DMS53 (cell line): Measurements from ENCODE around the gene SPTLC3.

Experiments
- DNase-seq: peaks from one replicate; lab custom pipeline; 2025; lab: John Stamatoyannopoulos, UW

SPTLC3 gene

GRCh38 chr20:13031751-13032150 is 23.0 kb downstream of the SPTLC3 start:
- no peak for DNase-seq

- DNase-seq, result peak; percentile 34
Observed at GRCh38 chr20:13034115-13034514, 25.3 kb downstream of the SPTLC3 start.

GRCh38 chr20:13034936-13035335 is 26.2 kb downstream of the SPTLC3 start:
- no peak for DNase-seq

DNA sequence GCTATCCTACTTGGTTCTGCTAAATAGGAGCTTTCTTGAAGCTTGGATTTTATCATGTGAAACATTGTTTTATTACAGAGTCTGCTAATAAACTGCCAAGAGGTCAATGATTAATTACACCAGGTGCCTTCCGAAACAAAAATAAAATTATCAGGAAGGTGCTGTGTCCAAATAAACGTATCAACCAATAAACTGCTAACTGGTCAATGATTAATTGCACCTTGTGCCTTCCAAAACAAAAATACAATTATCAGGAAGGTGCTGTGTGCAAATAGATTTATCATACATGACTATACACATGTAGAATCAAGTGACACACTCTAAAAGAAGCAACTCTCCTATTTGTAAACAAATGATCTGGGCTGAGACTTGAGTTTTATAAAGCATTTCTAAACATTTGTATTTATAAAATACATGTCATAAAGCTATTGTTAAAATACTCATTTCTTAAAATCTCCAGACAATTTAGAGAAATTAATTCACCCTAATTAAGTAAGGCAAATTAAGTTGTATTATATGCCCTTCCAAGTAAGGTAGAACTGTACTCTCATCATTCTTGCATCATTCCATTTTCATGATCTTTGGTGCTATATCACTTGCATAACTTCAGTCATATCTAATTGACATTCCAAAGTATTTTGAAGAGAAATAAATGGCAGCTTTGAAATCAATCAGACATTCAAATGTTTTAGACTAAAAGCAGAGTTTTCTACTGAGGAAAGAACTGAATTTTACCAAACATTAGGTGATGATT is 26.8 kb downstream of the SPTLC3 start:
- no peak for DNase-seq

- no peak for DNase-seq
Observed at GRCh38 chr20:13037727-13038126, 29.0 kb downstream of the SPTLC3 start.

- DNase-seq, result no peak
Observed at GRCh38 chr20:13041574-13042457, 33.0 kb downstream of the SPTLC3 start.

GRCh38 chr20:13042458-13042794 is 33.7 kb downstream of the SPTLC3 start:
- DNase-seq, result no peak

- peak; percentile 15 for DNase-seq
Observed at GRCh38 chr20:13046409-13046808, 37.6 kb downstream of the SPTLC3 start.

- DNase-seq, result no peak
Observed at GRCh38 chr20:13054011-13054410, 45.2 kb downstream of the SPTLC3 start.

- DNase-seq, result no peak
Observed at GRCh38 chr20:13058666-13059389, 50.1 kb downstream of the SPTLC3 start.

DNA sequence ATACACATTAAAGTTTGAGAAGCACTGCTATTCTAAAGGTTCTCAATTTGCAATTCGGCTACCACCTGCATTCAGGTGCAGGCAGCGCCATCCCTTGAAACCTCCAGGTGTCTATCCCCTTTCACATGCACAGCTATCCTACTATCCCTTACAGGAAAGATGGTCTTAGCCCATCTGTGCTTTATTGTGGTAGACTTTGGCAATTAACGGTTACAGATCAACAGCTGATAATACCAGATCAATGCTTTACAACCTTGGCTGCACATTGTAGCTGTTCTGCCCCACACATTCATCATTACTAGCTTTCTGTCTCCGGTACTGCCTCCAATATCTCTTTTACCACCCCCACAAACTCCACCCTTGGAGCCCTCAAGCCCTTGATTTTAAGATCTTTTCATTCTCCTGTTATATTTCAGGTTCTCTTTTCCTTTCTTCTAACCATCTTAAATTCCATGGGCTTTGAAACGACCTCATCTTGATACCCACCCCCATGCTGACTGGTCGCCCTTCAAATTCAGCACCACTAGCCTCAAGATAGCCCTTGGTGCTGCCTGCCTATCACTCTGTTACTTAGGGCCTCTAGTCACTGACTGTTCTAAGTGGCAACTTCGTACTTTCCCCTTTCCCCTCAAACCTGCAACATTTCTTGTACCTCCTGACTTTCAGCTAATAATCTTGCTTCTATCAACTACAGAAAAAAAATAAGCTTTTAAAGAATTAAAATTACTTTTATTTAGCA is 50.8 kb downstream of the SPTLC3 start:
- DNase-seq, result no peak

DNA sequence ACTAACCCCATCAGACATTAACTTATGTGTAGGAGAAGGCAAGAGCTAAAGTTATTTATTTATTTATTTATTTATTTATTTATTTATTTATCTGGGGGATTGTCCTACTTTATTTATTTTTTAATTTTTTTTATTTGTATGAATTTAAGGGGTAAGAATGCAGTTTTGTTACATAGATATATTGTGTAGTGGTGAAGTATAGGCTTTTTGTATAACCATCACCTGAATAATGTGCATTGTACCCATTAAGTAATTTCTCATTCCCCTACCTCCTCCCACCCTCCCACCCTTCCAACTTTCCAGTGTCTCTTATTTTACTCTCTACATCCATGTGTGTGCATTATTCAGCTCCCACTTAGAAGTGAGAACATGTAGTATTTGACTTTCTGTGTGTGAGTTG is 51.6 kb downstream of the SPTLC3 start:
- DNase-seq, result no peak

DNA sequence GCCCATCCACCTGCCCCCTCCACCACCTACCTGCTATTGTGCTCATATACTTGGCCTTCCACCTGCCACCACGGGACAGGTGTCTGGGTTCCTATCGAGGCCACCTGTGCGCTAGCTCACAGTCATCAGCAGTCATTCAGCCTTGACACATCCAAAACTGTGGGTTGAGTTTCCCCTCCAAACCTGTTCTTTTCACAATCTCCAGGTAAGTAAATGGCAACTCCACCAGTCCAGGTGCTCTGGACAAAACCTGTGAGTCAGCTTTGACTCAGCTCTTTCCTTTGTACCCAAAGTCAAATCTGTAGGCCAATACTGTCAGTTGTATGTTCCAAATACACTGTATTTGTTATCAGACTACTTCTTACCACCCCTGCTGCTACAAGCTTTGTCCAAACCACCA is 52.6 kb downstream of the SPTLC3 start:
- peak; percentile 96 for DNase-seq

- no peak for DNase-seq
Observed at GRCh38 chr20:13062789-13063188, 54.0 kb downstream of the SPTLC3 start.

- no peak for DNase-seq
Observed at GRCh38 chr20:13068336-13068735, 59.6 kb downstream of the SPTLC3 start.

GRCh38 chr20:13081877-13082276 is 73.1 kb downstream of the SPTLC3 start:
- no peak for DNase-seq

DNA sequence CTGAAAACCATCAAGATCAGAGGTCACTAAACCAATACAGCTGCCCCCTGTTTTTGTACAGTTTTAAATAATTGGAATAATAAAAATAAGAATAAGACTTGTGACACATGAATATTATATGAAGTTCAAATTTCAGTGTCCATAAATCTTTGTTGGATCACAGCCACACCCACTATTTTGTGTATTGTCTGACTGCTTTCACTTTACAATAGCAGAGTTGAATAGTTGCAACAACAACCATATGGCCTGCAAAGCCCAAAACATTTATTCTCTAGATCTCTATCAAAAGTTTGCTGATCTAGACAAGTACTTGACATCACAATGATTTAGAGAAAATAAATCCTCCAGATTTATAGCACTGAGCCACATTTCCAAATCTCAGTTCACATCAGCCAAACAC is 73.6 kb downstream of the SPTLC3 start:
- no peak for DNase-seq

DNA sequence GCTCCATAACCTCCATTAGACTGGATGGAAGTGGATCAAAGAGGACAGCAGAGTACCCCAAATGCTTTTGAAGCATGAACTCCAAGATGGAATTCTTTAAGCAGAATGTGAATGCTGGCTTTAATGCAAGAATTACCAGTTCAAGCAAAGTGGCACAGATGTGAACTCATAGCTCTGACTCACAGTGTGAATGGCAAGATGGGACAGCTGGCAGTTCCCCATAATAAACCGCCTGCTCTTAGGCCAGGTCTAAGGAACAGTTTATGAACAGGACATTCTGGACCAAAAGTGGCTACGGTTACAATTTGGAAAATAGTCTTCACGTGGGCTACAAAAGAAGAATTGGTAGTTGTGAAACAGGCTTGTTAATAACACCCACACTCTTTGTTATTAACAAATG is 76.5 kb downstream of the SPTLC3 start:
- peak; percentile 55 for DNase-seq

- peak; percentile 43 for DNase-seq
Observed at GRCh38 chr20:13089950-13090469, 81.2 kb downstream of the SPTLC3 start.

DNA sequence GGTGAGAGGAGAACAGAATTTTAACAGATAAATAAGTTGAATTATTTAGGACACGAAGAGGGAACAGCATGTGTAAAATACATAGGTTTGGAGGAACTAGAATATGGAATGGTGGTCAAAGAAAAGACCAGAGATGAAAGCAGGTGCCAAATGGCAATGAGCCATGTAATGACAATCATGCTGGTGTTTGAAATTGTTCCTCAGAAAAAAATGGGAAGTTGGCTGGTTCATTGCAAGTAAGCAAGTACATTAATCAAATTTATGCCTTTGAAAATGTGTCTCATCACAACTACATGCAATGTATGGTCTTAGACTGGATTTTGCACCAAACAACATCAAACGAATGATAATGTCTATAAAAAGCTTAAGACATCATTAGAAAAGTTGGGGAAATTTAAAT is 83.3 kb downstream of the SPTLC3 start:
- DNase-seq, result no peak

GRCh38 chr20:13094976-13095375 is 86.2 kb downstream of the SPTLC3 start:
- DNase-seq, result no peak
